Keratinocyte (primary cell): Measurements from ENCODE around the gene SOSTDC1.

Source experiments
- EZH2 ChIP-seq: IDR thresholded peaks from one replicate; pipeline ENCODE4 v1.6.1; 2012; ENCODE audit warnings: inconsistent platforms, mild to moderate bottlenecking, low read length, moderate library complexity
- TF ChIP-seq, protein P1 (sequence below), 3 experiments: IDR thresholded peaks in 1 of 3; conservative IDR thresholded peaks in 1 of 3; optimal IDR thresholded peaks in 1 of 3; 2 replicates in 2 of 3; 3 replicates in 1 of 3; pipeline versions ENCODE3 to v1.5.1; 2011; ENCODE audit warnings: low read length in 3 of 3, mild to moderate bottlenecking in 3 of 3, moderate library complexity in 2 of 3, control low read depth in 1 of 3, inconsistent platforms in 1 of 3; ENCODE audit not compliant: insufficient read depth in 2 of 3; ENCODE audit errors: extremely low read depth in 1 of 3

DNA sequence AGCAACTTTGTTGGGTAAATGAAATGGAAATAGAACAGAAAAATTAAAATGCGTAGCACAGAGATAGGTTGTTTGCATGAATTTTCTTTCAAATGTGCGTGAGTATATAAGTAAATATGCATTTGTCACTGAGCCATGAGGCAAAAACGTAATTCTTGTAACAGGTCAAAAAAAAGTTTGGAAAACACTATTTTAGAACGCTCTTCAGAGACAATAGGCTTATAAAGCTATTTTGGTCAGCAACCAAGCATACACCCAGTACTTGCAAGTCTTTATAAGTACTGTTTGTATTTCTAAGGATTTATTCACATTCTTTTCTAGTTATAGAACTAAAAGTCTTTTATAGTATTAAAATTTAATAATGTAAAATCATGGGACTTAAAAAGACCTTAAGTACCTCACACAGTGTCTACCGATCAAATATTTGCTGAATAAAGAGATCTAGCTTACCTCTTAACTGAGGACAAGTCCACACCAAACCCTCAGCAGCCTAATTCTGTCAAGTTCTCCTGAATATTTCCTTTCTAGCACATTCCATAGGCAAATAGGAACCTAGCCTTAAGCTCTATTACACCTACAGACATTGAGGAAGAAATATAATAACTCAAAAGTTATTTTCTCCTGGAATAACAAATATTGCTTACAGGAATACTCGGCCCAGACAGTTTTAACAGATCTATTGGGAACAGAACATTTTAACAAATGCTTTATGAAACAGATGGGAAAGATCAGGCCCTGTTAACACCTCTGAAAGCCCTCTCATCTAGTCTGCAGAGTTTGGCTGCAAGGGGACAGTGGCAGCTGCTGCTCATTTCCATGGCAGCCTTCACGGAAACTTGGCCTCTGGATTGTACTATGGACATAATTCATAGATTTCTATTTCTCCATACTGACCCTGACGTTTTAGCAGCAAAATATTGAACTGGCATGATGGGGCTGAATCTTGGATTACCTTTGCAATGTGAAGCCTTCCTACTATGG, 53.0 kb downstream of the SOSTDC1 start:
- TF ChIP-seq, protein P1, sequence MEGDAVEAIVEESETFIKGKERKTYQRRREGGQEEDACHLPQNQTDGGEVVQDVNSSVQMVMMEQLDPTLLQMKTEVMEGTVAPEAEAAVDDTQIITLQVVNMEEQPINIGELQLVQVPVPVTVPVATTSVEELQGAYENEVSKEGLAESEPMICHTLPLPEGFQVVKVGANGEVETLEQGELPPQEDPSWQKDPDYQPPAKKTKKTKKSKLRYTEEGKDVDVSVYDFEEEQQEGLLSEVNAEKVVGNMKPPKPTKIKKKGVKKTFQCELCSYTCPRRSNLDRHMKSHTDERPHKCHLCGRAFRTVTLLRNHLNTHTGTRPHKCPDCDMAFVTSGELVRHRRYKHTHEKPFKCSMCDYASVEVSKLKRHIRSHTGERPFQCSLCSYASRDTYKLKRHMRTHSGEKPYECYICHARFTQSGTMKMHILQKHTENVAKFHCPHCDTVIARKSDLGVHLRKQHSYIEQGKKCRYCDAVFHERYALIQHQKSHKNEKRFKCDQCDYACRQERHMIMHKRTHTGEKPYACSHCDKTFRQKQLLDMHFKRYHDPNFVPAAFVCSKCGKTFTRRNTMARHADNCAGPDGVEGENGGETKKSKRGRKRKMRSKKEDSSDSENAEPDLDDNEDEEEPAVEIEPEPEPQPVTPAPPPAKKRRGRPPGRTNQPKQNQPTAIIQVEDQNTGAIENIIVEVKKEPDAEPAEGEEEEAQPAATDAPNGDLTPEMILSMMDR (optimal IDR thresholded peaks at IDR 0.05 in 1 of 3, IDR thresholded peaks at IDR 0.05 in 1 of 3, conservative IDR thresholded peaks at IDR 0.05 in 1 of 3; ENCODE audit: extremely low read depth in 1 of 3, insufficient read depth in 2 of 3, low read length in 3 of 3): no peak
- TF ChIP-seq EZH2: no peak
